ENCODE results near the gene FAM221A.

Gene FAM221A

GRCh38 chr7:23685731-23686130 is 5.7 kb downstream of the FAM221A start:
- TF ChIP-seq CTCF (conservative IDR thresholded peaks at IDR 0.05): no peak
- no peak for TF ChIP-seq ZFX (IDR thresholded peaks at IDR 0.05)
- no peak overlapping the region for H3K27ac ChIP-seq

DNA sequence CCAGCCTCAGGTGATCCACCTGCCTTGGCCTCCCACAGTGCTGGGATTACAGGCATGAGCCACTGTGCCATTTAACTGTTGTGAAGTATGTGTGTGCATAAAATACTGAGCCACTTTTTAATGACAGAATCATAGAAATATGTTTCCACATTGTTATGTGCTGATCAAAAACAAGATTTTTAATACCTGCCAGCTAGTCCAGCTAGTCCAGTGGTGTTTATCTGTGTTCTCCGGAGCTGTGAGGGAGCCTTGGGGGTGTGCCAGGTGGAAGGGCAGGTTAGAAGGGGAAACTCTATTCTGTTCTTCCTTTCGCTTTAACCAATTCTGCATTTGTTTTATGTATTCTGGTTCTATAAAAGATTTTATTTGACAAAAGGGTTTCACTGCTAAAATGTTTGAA is 7.0 kb downstream of the FAM221A start:
- TF ChIP-seq CTCF (conservative IDR thresholded peaks at IDR 0.05): no peak
- no peak for TF ChIP-seq ZFX (IDR thresholded peaks at IDR 0.05)
- H3K27ac ChIP-seq: no peak overlapping the region

DNA sequence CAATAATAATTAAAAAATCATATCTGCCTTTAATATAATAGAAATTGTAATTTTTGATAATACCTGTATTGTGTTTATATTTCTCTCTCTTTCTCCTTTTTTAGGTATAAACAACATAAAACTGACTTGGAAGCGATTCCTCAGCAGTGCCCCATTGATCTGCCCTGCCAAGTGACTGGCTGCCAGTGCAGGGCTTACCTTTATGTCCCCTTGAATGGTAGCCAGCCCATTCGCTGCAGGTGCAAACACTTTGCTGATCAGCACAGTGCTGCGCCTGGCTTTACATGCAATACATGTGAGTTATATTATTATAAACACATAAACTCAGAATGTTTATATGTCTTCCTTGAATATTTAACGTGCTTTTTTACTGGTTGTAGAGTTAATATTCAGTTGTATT is 9.2 kb downstream of the FAM221A start:
- H3K27ac ChIP-seq: no peak overlapping the region
- TF ChIP-seq CTCF (conservative IDR thresholded peaks at IDR 0.05) (no peak), ZFX (IDR thresholded peaks at IDR 0.05) (no peak)

DNA sequence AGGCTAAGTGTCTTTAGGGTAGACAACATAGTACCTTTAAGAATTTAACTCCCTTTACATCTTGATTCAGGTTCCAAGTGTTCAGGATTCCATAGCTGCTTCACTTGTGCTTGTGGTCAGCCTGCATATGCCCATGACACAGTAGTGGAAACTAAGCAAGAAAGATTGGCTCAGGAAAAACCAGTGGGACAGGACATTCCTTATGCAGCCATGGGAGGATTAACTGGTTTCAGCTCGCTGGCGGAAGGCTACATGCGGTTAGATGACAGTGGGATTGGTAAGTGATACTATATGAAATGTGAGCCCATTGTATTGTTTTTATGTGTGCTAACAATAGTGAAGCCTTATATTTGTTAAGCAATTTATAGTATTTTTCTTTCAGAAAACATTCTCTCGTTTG is 11.3 kb downstream of the FAM221A start:
- no peak for TF ChIP-seq CTCF (conservative IDR thresholded peaks at IDR 0.05)
- no peak for TF ChIP-seq ZFX (IDR thresholded peaks at IDR 0.05)
- no peak overlapping the region for H3K27ac ChIP-seq

DNA sequence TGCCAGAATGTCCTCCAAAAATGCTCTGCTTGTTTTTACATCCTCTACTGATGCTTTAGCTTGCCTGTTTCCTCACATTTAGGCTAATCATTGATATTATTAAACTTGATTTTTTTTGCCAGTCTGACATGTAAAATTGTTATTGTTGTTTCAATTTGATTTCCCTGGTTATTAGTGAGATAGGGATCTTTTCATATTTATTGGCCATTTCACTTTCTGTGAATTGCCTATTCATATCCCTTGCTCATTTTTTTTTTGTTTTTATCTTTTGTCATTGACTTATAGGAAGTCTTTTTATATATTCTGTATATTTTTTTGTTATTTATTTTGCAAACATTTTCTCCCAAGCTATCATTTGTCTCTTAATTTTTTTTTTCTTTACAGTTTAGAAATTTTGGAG is 13.2 kb downstream of the FAM221A start:
- H3K27ac ChIP-seq: no peak overlapping the region
- TF ChIP-seq CTCF (conservative IDR thresholded peaks at IDR 0.05): no peak

- TF ChIP-seq ZFX (IDR thresholded peaks at IDR 0.05) (no peak), CTCF (conservative IDR thresholded peaks at IDR 0.05) (peak; percentile 89)
- H3K27ac ChIP-seq: no peak overlapping the region
Observed at GRCh38 chr7:23696916-23697441, 17.0 kb downstream of the FAM221A start.

- no peak overlapping the region for H3K27ac ChIP-seq
- TF ChIP-seq CTCF (conservative IDR thresholded peaks at IDR 0.05) (no peak), ZFX (IDR thresholded peaks at IDR 0.05) (no peak)
Observed at GRCh38 chr7:23698822-23699221, 18.8 kb downstream of the FAM221A start.
